HCEC 1CT (cell line): ENCODE data around the gene BTBD19.
A peak's percentile ranks its signal among the peaks of the same experiment; 100 is the strongest.
"Not testable (repeated sequence)": the region's sequence is repeated elsewhere in the genome, so short reads cannot be mapped to it uniquely, and the experiment has no call there.

Source experiments
- DNase-seq: peaks from one replicate; pipeline ENCODE4 v3.0.0-alpha.2; 2017

Gene BTBD19, protein sequence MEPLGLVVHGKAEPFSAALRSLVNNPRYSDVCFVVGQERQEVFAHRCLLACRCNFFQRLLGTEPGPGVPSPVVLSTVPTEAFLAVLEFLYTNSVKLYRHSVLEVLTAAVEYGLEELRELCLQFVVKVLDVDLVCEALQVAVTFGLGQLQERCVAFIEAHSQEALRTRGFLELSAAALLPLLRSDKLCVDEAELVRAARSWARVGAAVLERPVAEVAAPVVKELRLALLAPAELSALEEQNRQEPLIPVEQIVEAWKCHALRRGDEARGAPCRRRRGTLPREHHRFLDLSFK

GRCh38 chr1:44808063-44808937 lies at the start of gene BTBD19:
TSS of gene BTBD19 (plus strand) at chr1:44808523. CDS start at chr1:44808821, 298 bp downstream.
- peak; percentile 92 for DNase-seq

DNA sequence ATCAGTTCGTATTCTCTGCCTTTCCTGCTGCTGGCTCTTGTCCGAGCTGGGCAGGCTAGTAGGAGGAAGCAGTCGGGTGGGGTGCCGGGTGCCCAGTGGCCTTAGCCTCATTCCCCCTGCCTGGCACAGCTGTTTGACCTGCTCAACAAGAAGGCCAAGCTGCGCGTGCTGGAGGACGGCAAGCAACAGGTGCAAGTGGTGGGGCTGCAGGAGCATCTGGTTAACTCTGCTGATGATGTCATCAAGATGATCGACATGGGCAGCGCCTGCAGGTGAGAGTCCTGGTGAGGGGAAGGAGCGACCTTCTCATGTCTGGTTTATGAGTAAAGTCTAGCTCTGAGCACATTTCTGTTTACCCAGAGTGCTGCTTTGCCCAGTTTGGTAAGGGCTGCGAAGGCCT lies 49.2 kb upstream of the BTBD19 start:
- no peak for DNase-seq

GRCh38 chr1:44760876-44761275 lies 47.4 kb upstream of the BTBD19 start:
- no peak for DNase-seq

GRCh38 chr1:44766421-44766820 lies 41.9 kb upstream of the BTBD19 start:
- not testable (repeated sequence) for DNase-seq

- DNase-seq, result peak; percentile 90
Measured at GRCh38 chr1:44775078-44775929, 33.0 kb upstream of the BTBD19 start, which contains the start of gene RPS8. TSS of gene RPS8 (plus strand) at chr1:44775540. CDS start at chr1:44775597, 57 bp downstream.

DNA sequence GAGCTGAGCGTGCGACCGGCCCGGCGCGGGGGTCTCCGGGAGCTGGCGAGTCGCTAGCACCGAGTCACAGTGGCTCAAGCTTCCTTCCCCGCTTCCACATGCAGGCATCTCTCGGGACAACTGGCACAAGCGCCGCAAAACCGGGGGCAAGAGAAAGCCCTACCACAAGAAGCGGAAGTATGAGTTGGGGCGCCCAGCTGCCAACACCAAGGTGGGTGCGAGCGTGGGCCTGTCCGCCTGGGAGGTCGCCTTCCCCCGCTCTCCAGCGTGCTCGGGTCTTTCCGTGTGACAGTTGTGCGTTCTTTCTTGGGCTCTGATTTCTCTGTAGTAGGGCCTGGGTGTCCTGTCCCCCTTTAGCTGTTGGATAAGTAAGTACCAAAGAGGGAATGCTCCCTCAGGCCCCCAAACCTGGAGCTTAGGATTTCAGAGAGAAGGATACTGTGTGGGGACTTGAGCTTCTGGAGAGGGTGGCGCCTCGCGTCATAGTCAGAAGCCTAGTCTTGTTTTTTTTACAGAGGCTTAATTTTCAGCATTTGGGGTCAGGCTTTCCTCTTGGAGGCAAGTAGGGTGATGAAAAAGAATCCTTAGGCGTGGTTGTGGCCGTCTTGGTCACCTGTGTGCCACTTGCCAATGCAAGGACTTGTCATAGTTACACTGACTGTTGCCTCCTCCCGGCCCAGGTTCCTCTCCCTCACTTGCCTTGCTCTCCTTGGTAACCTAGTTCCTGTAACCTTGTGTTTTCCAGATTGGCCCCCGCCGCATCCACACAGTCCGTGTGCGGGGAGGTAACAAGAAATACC lies 32.2 kb upstream of the BTBD19 start:
- DNase-seq, result peak; percentile 6

- DNase-seq, result no peak
Measured at GRCh38 chr1:44776730-44777068, 31.6 kb upstream of the BTBD19 start.

- DNase-seq, result no peak
Measured at GRCh38 chr1:44777547-44777946, 30.8 kb upstream of the BTBD19 start.

DNA sequence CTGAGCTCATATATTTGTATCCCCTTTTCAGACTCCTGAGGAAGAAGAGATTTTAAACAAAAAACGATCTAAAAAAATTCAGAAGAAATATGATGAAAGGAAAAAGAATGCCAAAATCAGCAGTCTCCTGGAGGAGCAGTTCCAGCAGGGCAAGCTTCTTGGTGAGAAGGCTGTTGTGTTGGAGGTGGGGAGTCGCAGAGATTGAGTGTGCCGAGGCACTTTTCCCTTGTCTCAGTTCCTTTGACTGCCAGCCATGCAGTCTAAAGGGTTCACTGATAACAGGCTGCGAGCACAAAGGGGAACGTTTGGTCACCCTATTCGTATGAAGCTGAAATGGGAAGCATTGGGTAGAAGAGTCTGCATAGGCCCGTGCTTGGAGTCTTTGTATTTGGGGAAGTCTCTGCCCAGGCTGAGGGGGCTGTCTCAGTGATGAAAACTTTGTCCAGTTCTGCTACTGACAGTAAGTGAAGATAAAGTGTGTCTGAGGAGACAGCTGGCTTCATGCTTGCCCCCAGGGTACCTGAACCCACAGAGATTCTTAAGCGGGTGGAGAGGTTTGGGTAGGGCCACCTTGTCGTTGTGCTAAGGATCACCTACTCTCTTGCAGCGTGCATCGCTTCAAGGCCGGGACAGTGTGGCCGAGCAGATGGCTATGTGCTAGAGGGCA lies 30.2 kb upstream of the BTBD19 start:
- DNase-seq, result no peak

DNA sequence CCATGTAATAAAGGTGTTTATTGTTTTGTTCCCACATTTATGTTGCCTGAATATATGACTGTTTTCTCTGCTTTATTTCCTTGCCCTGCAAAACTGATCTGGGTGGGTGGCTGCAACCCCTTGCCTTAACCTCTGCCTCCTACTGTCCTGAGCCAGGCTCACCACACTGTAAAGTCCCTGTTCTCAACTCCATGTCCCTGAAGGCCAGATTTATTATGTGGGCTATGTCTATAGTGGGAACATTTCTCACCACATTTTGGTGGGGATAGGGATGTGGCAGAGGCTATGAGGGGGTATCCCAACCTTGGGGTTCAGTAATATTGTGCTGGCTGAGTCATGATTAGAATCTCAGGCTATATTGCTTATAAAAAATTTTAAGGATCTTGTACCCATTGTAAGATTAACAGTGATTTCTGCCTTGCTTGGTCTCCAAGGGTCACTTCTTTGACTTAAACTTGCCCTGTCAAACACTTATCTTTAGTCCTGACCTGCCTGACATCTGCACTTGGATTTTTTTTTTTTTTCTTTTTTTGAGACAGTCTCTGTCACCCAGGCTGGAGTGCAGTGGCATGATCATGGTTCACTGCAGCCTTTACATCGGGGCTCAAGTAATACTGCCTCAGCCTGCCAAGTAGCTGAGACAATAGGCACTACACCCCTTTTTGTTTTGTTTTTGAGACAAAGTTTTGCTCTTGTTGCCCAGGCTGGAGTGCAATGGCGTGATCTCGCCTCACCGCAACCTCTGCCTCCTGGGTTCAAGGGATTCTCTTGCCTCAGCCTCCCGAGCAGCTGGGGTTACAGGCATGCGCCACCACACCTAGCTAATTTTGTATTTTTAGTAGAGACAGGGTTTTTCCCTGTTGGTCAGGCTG lies 29.4 kb upstream of the BTBD19 start:
- no peak for DNase-seq

DNA sequence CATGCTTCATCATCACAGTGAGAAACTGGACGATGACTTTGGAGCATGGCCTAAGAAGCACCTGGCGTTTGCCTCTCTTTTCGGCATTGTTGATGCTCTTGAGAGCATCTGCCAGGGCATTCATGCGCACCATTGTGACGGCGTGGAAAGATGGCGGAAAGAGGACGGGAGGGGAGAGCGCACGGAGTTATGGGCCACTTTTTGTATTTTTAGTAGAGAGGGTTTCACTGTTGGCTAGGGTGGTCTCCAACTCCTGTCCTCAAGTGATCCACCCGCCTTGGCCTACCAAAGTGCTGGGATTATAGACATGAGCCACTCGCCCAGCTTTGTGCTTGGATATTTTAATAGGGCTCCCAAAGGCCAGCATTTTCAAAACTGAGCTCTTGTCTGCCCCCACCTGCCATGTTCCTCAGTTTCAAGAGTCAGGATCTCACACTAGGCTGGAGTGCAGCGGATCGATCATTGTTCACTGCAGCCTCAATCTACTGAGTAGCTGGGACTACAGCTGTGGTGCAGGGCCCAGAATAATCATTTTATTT lies 27.7 kb upstream of the BTBD19 start:
- no peak for DNase-seq

DNA sequence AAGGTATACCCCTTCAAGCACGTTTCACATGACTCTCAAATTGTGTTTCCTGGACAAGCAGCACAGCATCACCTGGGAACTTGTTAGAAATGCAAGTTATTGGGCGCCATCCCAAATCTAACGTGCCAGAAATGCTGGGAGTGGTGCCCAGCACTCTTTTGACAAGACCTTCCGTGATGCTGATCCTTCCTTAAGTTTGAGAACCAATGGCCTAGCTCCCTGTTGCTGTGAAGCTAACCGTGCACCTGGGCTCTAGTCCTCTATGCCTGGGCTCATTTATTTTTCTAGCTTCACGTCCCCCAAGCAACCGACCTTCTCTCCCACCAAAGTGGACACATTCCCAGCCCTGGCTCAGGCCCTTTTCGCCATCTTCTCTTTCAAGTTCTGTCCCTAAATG lies 24.6 kb upstream of the BTBD19 start:
- DNase-seq, result no peak

DNA sequence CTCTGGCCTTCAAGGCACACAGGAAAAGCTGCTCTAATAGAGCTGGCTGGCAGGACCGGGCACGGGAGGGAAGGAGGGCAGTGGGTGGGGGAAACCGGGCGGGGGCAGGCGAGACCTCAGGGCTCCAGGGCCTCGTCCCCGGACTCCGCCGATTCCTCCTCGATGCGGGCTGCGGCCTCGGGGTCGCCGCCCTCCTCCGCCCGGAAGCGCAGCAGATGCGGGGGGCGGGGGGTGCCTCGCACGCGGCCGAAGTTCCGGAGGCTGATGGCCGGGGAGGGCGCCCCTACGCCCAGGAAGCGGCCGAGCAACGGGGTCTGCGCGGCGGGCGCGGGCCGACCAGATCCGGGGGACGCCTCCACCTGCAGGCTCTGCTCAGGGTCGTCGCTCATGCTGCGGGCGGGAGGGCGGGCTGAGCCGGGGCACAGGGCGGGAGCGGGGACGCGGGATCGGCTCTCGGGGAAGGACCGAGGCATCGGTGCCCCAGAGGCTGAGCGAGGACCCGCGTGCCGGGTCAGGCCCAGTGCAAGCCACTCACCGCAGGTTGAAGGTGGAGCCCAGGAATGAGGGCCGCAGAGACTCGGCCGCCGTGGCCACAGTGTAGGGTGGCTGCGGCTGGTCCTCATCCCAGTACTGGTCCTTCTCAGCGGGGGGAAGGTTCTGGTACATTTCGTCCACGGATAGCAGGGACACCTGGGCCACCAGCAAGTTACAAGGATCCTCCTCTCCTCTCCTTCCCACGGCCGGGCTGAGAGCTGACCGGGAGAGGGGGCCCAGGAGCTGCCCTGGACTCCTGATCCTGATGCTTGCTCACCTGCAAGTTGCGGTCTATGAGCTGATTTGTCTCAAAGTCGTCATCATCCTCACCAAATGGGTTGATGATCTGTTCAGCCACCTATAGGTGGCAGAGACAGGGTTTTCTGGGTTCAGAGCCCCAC lies 24.0 kb upstream of the BTBD19 start:
- no peak for DNase-seq

DNA sequence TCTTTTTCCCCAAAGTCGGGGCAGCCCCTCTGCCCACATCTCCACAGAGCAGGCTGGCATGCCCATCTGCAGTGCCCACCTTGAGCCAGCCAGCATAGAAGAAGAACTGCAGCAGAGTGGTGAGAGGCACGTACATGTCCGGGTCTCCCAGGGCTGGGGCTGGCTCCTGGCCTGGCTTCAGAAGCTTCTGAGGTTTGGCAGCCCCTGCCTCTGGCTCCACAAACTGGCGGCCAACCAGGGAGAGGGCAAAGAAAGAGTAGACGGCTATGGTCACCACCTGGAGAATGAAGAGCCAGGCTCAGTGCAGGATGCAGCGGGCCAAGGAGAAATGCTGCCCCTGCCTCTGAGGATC lies 23.3 kb upstream of the BTBD19 start:
- DNase-seq, result no peak

DNA sequence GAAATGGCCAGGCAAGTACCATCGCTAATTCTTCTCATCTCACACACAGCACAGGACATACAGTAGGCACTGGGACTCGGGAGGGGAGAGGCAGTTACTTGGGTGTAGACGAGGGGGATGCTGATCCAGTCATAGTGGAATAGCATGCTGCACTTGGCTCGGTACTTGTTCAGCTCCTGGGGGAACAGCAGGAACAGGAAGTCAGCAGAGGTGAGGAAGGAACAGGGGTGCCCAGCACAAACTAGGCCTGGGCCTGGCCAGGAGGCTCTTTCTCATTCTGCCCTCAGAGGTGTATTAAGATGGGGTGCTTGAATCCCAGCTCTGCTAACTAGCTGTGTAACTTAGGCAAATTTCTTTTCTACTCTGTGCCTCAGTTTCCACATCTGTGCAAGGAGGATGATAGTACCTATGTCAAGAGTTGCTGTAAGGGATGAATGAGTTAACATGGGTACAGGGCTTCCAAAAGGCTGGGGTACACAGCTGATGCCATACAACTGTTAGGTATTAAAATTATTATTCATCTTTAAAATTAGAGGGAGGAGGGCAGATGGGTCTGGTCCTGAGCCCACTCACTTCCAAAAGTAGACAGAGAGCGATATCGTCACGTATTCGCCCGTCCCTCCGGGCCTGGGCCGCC lies 22.7 kb upstream of the BTBD19 start:
- no peak for DNase-seq

GRCh38 chr1:44786138-44786840 lies 22.0 kb upstream of the BTBD19 start:
- no peak for DNase-seq

DNA sequence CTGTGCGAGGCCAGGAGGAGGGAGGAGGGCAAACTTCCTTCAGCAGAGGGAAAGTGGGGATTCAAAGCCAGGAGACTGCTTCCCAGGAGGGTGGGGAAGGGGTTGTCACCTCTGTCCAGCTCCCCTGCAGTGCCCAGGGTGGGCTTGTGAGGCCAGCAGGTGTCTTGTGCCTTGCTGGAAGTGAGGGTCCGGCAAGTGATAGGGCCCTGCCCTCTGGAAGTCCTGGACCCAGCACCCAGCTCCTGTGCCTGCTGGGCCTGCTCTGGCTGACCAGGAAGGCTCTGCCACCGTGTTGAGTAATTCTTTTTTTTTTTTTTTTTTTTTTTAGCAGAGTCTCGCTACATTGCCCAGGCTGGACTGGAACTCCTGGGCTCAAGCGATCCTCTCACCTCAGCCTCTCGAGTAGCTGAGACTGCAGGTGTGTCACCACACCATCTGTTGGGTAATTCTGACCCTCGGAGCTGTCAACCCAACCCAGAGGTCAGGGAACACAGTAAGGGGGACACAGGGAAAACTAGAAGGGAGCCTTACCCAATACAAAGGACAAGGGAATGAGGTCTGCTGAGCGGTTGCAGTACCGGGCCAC lies 21.4 kb upstream of the BTBD19 start:
- DNase-seq, result no peak

GRCh38 chr1:44787506-44787905 lies 20.8 kb upstream of the BTBD19 start:
- DNase-seq, result no peak
